ENCODE results near the gene CRB2. TPM values are rescaled to one million over a fixed set of nuclear protein-coding genes. Genes with fewer than 3 reads are reported as not detected.

CRB2 gene
- total and polyA plus RNA-seq, 2 experiments from 2014 or later: 5.5 to 7.0 TPM

GRCh38 chr9:123424131-123424530, 68.1 kb downstream of the CRB2 start:
- no peak for TF ChIP-seq CTCF (IDR thresholded peaks at IDR 0.05; ENCODE audit: poor library complexity)
- no peak for TF ChIP-seq EZH2 (IDR thresholded peaks at IDR 0.05; ENCODE audit: borderline replicate concordance)
- no peak for TF ChIP-seq EZH2phosphoT487 (IDR thresholded peaks at IDR 0.05; ENCODE audit: low read depth, severe bottlenecking, unreplicated experiment)
- Histone ChIP-seq H4K20me1 (ENCODE audit: insufficient read depth, poor library complexity, severe bottlenecking) (no peaks in the 10 kb centered on the region), H3K9me3 (ENCODE audit: low read depth) (peaks cover 2% of the 10 kb centered on the region), H3K79me2 (no peaks in the 10 kb centered on the region), H3K36me3 (replicated peaks; ENCODE audit: insufficient read depth, low read depth) (no peaks in the 10 kb centered on the region), H3K4me3 (no peak overlapping the region), H3K27ac (no peak overlapping the region), H3K27me3 (no peaks in the 10 kb centered on the region), H3K4me1 (ENCODE audit: insufficient read depth) (no peaks in the 10 kb centered on the region), H2AFZ (no peak overlapping the region), H3K4me2 (no peak overlapping the region), H3K9me2 (replicated peaks; ENCODE audit: insufficient read depth) (no peaks in the 10 kb centered on the region)
- no peak for DNase-seq (ENCODE audit: low spot score)
- WGBS (ENCODE audit: low lambda C conversion rate, missing lambda C conversion rate): 96% methylated on average over 5 of the region's 5 CpGs

GRCh38 chr9:123424552-123425225, 68.7 kb downstream of the CRB2 start:
- no peak for DNase-seq (ENCODE audit: low spot score)
- Histone ChIP-seq H2AFZ (no peak overlapping the region), H3K9me3 (ENCODE audit: low read depth) (peaks cover 4% of the 10 kb centered on the region), H3K27me3 (no peaks in the 10 kb centered on the region), H3K4me3 (no peak overlapping the region), H3K4me2 (no peak overlapping the region), H3K9me2 (replicated peaks; ENCODE audit: insufficient read depth) (no peaks in the 10 kb centered on the region), H3K79me2 (no peaks in the 10 kb centered on the region), H3K27ac (no peak overlapping the region), H4K20me1 (ENCODE audit: insufficient read depth, poor library complexity, severe bottlenecking) (no peaks in the 10 kb centered on the region), H3K36me3 (replicated peaks; ENCODE audit: insufficient read depth, low read depth) (no peaks in the 10 kb centered on the region), H3K4me1 (ENCODE audit: insufficient read depth) (no peaks in the 10 kb centered on the region)
- WGBS (ENCODE audit: low lambda C conversion rate, missing lambda C conversion rate): 94% methylated on average over 6 of the region's 6 CpGs
- TF ChIP-seq EZH2 (IDR thresholded peaks at IDR 0.05; ENCODE audit: borderline replicate concordance) (no peak), CTCF (IDR thresholded peaks at IDR 0.05; ENCODE audit: poor library complexity) (no peak), EZH2phosphoT487 (IDR thresholded peaks at IDR 0.05; ENCODE audit: low read depth, severe bottlenecking, unreplicated experiment) (no peak)

GRCh38 chr9:123425261-123425821, 69.3 kb downstream of the CRB2 start:
- Histone ChIP-seq H3K79me2 (no peaks in the 10 kb centered on the region), H3K4me2 (no peak overlapping the region), H2AFZ (no peak overlapping the region), H3K9me3 (ENCODE audit: low read depth) (peaks cover 4% of the 10 kb centered on the region), H4K20me1 (ENCODE audit: insufficient read depth, poor library complexity, severe bottlenecking) (no peaks in the 10 kb centered on the region), H3K4me3 (no peak overlapping the region), H3K27me3 (no peaks in the 10 kb centered on the region), H3K27ac (no peak overlapping the region), H3K4me1 (ENCODE audit: insufficient read depth) (no peaks in the 10 kb centered on the region), H3K9me2 (replicated peaks; ENCODE audit: insufficient read depth) (no peaks in the 10 kb centered on the region), H3K36me3 (replicated peaks; ENCODE audit: insufficient read depth, low read depth) (no peaks in the 10 kb centered on the region)
- DNase-seq (ENCODE audit: low spot score): no peak
- TF ChIP-seq EZH2 (IDR thresholded peaks at IDR 0.05; ENCODE audit: borderline replicate concordance) (no peak), CTCF (IDR thresholded peaks at IDR 0.05; ENCODE audit: poor library complexity) (no peak), EZH2phosphoT487 (IDR thresholded peaks at IDR 0.05; ENCODE audit: low read depth, severe bottlenecking, unreplicated experiment) (no peak)
- WGBS (ENCODE audit: low lambda C conversion rate, missing lambda C conversion rate): 90% methylated on average over 20 of the region's 20 CpGs
